ENCODE results near the gene CLUH.

GRCh38 chr17:2731807-2732206 is 20.2 kb upstream of the CLUH start:
- TF ChIP-seq ZFX (IDR thresholded peaks at IDR 0.05) (no peak), POLR2AphosphoS5 (IDR thresholded peaks at IDR 0.05; ENCODE audit: low read depth, low read length) (no peak), EZH2phosphoT487 (IDR thresholded peaks at IDR 0.05; ENCODE audit: borderline replicate concordance) (no peak), CTCF (IDR thresholded peaks at IDR 0.05 in 2 of 3, conservative IDR thresholded peaks at IDR 0.05 in 1 of 3; ENCODE audit: borderline replicate concordance in 1 of 3, insufficient read depth in 1 of 3, low read depth in 2 of 3, low read length in 2 of 3) (no peak), SIN3A (IDR thresholded peaks at IDR 0.05; ENCODE audit: low read depth) (no peak), EZH2 (IDR thresholded peaks at IDR 0.05) (no peak), POLR2A (IDR thresholded peaks at IDR 0.05; ENCODE audit: borderline replicate concordance, extremely low read depth, insufficient read depth, insufficient read length) (no peak), SP1 (IDR thresholded peaks at IDR 0.05; ENCODE audit: low read depth) (no peak), RAD21 (IDR thresholded peaks at IDR 0.05; ENCODE audit: low read depth) (no peak), EGR1 (IDR thresholded peaks at IDR 0.05; ENCODE audit: low read depth) (no peak)
- TF ChIP-seq, protein P1, sequence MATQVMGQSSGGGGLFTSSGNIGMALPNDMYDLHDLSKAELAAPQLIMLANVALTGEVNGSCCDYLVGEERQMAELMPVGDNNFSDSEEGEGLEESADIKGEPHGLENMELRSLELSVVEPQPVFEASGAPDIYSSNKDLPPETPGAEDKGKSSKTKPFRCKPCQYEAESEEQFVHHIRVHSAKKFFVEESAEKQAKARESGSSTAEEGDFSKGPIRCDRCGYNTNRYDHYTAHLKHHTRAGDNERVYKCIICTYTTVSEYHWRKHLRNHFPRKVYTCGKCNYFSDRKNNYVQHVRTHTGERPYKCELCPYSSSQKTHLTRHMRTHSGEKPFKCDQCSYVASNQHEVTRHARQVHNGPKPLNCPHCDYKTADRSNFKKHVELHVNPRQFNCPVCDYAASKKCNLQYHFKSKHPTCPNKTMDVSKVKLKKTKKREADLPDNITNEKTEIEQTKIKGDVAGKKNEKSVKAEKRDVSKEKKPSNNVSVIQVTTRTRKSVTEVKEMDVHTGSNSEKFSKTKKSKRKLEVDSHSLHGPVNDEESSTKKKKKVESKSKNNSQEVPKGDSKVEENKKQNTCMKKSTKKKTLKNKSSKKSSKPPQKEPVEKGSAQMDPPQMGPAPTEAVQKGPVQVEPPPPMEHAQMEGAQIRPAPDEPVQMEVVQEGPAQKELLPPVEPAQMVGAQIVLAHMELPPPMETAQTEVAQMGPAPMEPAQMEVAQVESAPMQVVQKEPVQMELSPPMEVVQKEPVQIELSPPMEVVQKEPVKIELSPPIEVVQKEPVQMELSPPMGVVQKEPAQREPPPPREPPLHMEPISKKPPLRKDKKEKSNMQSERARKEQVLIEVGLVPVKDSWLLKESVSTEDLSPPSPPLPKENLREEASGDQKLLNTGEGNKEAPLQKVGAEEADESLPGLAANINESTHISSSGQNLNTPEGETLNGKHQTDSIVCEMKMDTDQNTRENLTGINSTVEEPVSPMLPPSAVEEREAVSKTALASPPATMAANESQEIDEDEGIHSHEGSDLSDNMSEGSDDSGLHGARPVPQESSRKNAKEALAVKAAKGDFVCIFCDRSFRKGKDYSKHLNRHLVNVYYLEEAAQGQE (IDR thresholded peaks at IDR 0.05; ENCODE audit: low read depth), result no peak

Data from HCT116 (cell line).